Ovary (tissue), 3 donors: ENCODE measurements around the gene VEGFB.

Experiments
- CTCF ChIP-seq, 3 donors: fragments of 450-650 bp in 2 of 3; fragments of 200-600 bp in 1 of 3; IDR thresholded peaks; one replicate each; pipeline versions ENCODE4 v1.5.1 to v1.8.0; 2016 to 2022; ENCODE audit warnings: antibody characterized with exemption in 3 of 3, mild to moderate bottlenecking in 1 of 3
- POLR2A ChIP-seq: fragments of 450-650 bp; IDR thresholded peaks from one replicate; pipeline ENCODE4 v1.6.1; 2017; ENCODE audit warnings: antibody characterized with exemption, mild to moderate bottlenecking, moderate library complexity
- donor health status: DM: no; HTN: no; CAD: no.

GRCh38 chr11:64185693-64186491, 48.5 kb upstream of the VEGFB start, which contains the start of gene STIP1:
- peak in 2 of 3 donors; percentile 36 to 41 for TF ChIP-seq CTCF (IDR thresholded peaks at IDR 0.05)
- TF ChIP-seq POLR2A = peak; percentile 47
